Ascending aorta (tissue), 2 donors: ENCODE results near the gene SLC39A13. TPM values are rescaled to one million over a fixed set of nuclear protein-coding genes. Genes with fewer than 3 reads are reported as not detected.

ENCODE experiments used
- DNase-seq, 2 donors: peaks; one replicate each; pipeline ENCODE4 v3.0.0-alpha.2; 2019; ENCODE audit warnings: low spot score in 2 of 2
- H3K27ac ChIP-seq, 2 donors: fragments of 200-600 bp; sonication (generic); one replicate each; pipeline ENCODE4 v1.5.1; 2016 to 2017; ENCODE audit warnings: mild to moderate bottlenecking in 1 of 2
- H3K27me3 ChIP-seq: fragments of 200-600 bp; sonication (generic); one replicate; pipeline ENCODE4 v1.5.1; 2017
- H3K36me3 ChIP-seq, 2 donors: fragments of 200-600 bp; sonication (generic); one replicate each; pipeline ENCODE4 v1.5.1; 2016
- H3K4me1 ChIP-seq, 2 donors: fragments of 200-600 bp; sonication (generic); one replicate each; pipeline ENCODE4 v1.5.1; 2016 to 2017; ENCODE audit warnings: mild to moderate bottlenecking in 1 of 2
- H3K4me3 ChIP-seq, 2 donors: fragments of 200-600 bp; sonication (generic); one replicate each; pipeline ENCODE4 v1.5.1; 2016 to 2017; ENCODE audit warnings: mild to moderate bottlenecking in 1 of 2
- H3K9me3 ChIP-seq, 2 donors: fragments of 200-600 bp; sonication (generic); one replicate each; pipeline ENCODE4 v1.5.1; 2016
- intact Hi-C: fragments of 100-400 bp; cut with DNase I; formaldehyde crosslinking; loops from one replicate; pipeline ENCODE4 v1.15.1; 2023
- total RNA-seq: library from RNA; depleted of rRNA; stranded (reverse); fragments of >200 nt; gene quantifications from one replicate; pipeline ENCODE4 v1.1.0, GENCODE V29; 2016
- TF ChIP-seq, protein P1 (sequence below), 3 experiments: fragments of 200-600 bp in 2 of 3; fragments of 450-650 bp in 1 of 3; sonication (generic) in 2 of 3; IDR thresholded peaks; one replicate each; pipeline ENCODE4 v1.5.1; 2016 to 2019; ENCODE audit warnings: antibody characterized with exemption in 3 of 3, mild to moderate bottlenecking in 1 of 3, moderate library complexity in 1 of 3

The SLC39A13 gene
- total RNA-seq, 1 donor from 2014 or later = 246 TPM

DNA sequence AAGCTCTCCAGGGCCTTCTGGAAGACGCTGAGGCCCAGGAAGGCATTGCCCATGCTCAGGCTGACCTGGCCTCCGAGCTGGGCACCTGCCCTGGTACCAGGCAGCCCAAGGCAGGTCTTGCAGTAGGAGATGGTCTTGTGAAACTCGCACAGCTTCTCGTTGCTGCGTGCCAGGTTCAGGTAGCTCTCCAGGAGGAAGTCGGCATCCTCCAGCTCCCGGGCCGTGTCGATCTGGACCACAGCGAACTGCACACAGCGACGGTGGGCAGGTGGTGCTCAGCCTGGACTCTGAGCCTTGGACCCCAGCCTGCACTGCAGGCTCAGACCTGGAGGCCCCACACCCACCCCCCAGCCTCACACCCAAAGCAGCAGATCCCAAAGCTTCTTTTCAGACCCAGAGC is 39.5 kb downstream of the SLC39A13 start:
- Histone ChIP-seq H3K4me1 (no peaks in the 10 kb centered on the region), H3K9me3 (no peaks in the 10 kb centered on the region), H3K36me3 (no peaks in the 10 kb centered on the region), H3K27ac (no peak overlapping the region), H3K27me3 (no peaks in the 10 kb centered on the region), H3K4me3 (no peak overlapping the region)
- intact Hi-C loops = no loop called here
- TF ChIP-seq, protein P1, sequence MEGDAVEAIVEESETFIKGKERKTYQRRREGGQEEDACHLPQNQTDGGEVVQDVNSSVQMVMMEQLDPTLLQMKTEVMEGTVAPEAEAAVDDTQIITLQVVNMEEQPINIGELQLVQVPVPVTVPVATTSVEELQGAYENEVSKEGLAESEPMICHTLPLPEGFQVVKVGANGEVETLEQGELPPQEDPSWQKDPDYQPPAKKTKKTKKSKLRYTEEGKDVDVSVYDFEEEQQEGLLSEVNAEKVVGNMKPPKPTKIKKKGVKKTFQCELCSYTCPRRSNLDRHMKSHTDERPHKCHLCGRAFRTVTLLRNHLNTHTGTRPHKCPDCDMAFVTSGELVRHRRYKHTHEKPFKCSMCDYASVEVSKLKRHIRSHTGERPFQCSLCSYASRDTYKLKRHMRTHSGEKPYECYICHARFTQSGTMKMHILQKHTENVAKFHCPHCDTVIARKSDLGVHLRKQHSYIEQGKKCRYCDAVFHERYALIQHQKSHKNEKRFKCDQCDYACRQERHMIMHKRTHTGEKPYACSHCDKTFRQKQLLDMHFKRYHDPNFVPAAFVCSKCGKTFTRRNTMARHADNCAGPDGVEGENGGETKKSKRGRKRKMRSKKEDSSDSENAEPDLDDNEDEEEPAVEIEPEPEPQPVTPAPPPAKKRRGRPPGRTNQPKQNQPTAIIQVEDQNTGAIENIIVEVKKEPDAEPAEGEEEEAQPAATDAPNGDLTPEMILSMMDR (IDR thresholded peaks at IDR 0.05) = no peak
- no peak for DNase-seq

DNA sequence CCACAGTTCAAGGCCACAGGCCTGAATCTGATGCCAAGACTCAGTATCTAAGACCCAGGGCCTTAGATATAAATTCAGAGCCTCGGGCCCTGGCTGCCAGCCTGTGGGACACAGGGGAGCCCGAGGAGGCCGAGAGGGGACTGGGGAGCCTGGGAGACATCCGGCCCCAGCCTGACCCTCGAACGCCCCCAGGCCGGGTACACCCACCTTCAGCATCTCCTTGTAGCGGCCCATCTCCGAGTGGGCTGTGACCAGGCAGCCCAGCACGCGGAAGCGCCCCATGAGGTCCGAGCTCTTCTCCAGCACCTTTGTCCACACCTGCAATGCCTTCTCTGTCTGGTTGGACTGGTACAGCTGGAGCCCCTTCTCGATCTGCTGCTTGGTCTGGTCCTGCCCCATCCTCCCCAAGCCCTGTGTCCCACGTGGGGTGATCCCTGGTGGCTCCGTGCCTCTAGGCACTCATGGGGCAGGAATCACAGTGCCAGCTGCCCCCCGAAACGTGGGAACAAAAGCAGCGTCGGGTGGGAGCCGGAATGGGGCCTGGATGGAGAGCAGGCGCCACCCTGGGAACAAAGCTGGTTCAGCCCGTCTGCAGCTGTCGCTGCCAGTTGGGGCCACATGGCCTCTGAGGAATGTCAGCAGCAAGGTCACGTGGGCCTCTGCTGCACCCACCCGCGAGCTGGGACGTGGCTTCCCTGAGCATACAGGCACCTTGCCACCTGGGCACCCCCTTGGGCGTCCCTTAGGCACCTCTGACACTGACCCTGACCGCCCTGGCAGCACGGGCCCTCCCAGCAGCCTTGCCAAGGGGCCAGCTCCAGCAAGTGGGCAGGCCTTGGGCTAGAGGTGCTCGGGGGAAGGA is 40.4 kb downstream of the SLC39A13 start, which contains the start of gene RAPSN:
TSS of gene RAPSN (minus strand) at position 571 of the 862 bp plus-strand sequence. CDS start at position 399, 172 bp downstream.
- Histone ChIP-seq H3K4me3 (no peak within 1 kb of the TSS), H3K4me1 (no peaks in the 10 kb centered on the region), H3K9me3 (no peaks in the 10 kb centered on the region), H3K36me3 (no peaks in the 10 kb centered on the region), H3K27ac (no peak within 1 kb of the TSS), H3K27me3 (no peaks in the 10 kb centered on the region)
- DNase-seq = no peak
- TF ChIP-seq, protein P1 (IDR thresholded peaks at IDR 0.05) = no peak
- intact Hi-C loops = no loop called here

DNA sequence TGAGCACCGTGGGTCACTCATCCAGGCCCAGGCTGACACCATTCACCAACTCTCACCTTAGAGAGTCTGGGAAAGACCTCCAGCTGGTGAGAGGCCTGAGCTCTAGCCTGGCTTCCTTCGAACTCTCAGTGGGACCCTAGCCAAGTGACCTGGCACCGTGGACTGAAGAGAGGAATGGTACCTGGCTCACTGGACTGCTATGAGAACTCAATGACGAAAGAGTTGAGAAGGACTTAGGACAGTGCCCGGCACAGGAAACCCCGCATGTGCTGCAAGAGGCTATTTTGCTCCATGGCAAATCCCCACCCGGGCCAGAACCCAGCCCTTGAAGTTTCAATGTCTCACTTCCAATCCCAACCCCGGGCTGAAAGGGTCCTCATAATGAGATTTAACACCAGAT is 41.2 kb downstream of the SLC39A13 start:
- TF ChIP-seq, protein P1 (IDR thresholded peaks at IDR 0.05) = no peak

DNA sequence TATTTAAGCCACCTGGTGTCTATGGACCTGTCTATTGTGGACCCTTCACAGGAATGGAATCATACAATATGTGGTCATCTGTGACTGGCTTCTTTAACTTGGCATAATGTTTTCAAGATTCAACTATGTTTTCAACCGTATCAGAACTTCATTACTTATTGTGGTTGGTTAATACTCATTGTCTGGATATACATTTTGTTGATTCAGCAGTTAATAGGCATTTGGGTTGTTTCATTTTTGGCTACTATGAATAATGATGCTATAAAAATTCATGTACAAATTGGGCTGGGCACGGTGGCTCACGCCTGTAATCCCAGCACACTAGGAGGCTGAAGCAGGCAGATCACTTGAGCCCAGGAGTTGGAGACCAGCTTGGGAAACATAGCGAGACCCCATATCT is 43.0 kb downstream of the SLC39A13 start:
- Histone ChIP-seq H3K4me1 (no peaks in the 10 kb centered on the region), H3K27ac (no peak overlapping the region), H3K27me3 (no peaks in the 10 kb centered on the region), H3K4me3 (no peak overlapping the region), H3K36me3 (no peaks in the 10 kb centered on the region), H3K9me3 (no peaks in the 10 kb centered on the region)
- TF ChIP-seq, protein P1 (IDR thresholded peaks at IDR 0.05) = no peak
- intact Hi-C loops = no loop called here
- no peak for DNase-seq

More for the DNA sequence above, 41.2 kb downstream of the SLC39A13 start:
- H3K4me1 ChIP-seq = no peaks in the 10 kb centered on the region
- no peaks in the 10 kb centered on the region for H3K27me3 ChIP-seq
- DNase-seq = no peak
- H3K9me3 ChIP-seq = no peaks in the 10 kb centered on the region
- H3K36me3 ChIP-seq = no peaks in the 10 kb centered on the region
- H3K27ac ChIP-seq = no peak overlapping the region
- H3K4me3 ChIP-seq = no peak overlapping the region
- intact Hi-C loops = no loop called here

DNA sequence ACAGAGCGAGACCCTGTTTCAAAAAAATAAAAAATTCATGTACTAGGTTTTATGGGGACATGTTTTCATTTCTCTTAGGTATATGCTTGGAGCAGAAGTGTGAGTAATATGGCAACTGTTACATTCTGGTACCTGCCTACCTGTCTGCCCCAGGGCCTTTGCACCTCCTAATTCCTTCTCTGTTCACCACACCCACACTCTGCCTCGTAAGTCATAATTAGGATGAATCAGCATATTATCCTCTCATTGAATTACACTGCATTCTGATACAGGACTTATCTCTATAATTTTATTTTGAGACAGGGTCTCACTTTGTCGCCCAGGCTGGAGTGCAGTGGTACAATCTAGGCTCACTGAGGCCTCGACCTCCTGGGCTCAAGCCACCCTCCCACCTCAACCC is 43.6 kb downstream of the SLC39A13 start:
- Histone ChIP-seq H3K27me3 (no peaks in the 10 kb centered on the region), H3K27ac (no peak overlapping the region), H3K4me1 (no peaks in the 10 kb centered on the region), H3K4me3 (no peak overlapping the region), H3K36me3 (no peaks in the 10 kb centered on the region), H3K9me3 (no peaks in the 10 kb centered on the region)
- no peak for DNase-seq
- intact Hi-C loops = no loop called here
- TF ChIP-seq, protein P1 (IDR thresholded peaks at IDR 0.05) = no peak
